ENCODE measurements around the gene CHPF2.

DNA sequence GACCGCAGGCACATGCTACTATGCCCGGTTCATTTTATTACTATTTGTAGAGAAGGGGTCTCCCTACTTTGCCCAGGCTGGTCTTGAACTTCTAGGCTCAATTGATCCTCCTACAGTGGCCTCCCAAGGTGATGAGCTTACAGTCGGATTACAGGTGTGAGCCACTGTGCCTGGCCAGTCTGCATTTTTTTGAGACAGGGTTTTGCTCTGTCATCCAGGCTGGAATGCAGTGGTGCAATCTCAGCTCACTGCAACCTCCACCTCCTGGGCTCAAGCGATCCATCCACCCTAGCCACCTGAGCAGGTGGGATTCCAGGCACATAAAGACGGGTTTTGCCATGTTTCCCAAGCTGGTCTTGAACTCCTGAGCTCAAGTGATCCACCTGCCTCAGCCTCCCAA lies 19.7 kb upstream of the CHPF2 start:
- TF ChIP-seq EZH2phosphoT487 (IDR thresholded peaks at IDR 0.05; ENCODE audit: low read depth) (no peak), CTCF (IDR thresholded peaks at IDR 0.05; ENCODE audit: low read depth, low read length) (no peak)

Measured in OCI-LY3 (cell line).